KOPT-K1 (cell line): ENCODE measurements around the gene TLCD5.

Experiments used
- H3K27ac ChIP-seq: fragments of 200-600 bp; sonication (generic); 2 replicates; pipeline ENCODE4 v1.5.1; 2016; ENCODE audit warnings: antibody characterized with exemption, mild to moderate bottlenecking, low read depth, low read length; ENCODE audit not compliant: poor library complexity, severe bottlenecking
- H3K36me3 ChIP-seq: fragments of 200-600 bp; sonication (generic); 2 replicates; pipeline ENCODE4 v1.5.1; 2017; ENCODE audit warnings: antibody characterized with exemption, mild to moderate bottlenecking, low read length, moderate library complexity; ENCODE audit not compliant: insufficient read depth
- H3K9me3 ChIP-seq: fragments of 200-600 bp; sonication (generic); 2 replicates; pipeline ENCODE4 v1.5.1; 2017; ENCODE audit warnings: antibody characterized with exemption, low read length, mild to moderate bottlenecking; ENCODE audit not compliant: insufficient read depth, poor library complexity, severe bottlenecking

The TLCD5 gene

DNA sequence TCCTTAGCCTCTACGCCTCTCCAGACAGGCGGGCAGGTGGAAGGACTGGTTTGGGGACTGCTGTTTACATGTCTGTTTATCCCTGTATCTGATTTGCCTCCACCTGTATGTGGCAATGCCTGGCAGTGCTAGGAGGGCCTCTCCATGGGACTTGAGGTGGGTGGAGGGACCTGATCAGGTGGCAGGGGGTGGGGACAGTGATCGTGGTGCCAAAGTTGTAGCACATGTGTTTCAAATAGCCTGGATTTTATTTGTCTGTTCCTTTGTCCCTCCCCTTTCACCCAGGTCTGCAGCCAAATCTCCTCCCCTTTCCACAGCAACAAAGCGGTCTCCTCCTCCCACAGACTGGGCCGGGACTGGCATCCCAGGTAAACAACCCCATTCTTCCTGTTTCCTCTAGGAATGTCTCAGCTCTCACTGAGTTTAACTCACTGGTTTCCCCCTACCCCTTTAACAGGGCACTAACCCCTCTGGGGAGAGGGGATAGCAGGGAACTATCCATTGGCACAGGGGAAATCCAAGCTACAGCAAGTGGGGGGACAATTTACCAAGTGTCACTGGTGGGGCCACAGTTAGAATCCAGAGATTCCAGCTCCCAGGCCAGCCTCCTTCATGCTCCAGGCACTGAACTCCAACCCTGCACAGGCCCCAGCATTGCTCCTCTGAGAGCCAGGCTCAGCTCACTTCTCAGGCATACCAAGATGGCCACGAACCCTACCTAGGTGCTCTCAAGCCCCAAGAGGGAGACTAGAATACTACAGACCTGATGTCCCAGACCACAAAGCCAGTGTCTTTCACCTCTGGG lies 22.9 kb upstream of the TLCD5 start:
- Histone ChIP-seq H3K9me3 (no peaks in the 10 kb centered on the region), H3K36me3 (no peaks in the 10 kb centered on the region), H3K27ac (no peak overlapping the region)

- H3K9me3 ChIP-seq: no peaks in the 10 kb centered on the region
- H3K36me3 ChIP-seq: no peaks in the 10 kb centered on the region
- no peak overlapping the region for H3K27ac ChIP-seq
Measured at GRCh38 chr11:120303004-120303637, 22.0 kb upstream of the TLCD5 start.

DNA sequence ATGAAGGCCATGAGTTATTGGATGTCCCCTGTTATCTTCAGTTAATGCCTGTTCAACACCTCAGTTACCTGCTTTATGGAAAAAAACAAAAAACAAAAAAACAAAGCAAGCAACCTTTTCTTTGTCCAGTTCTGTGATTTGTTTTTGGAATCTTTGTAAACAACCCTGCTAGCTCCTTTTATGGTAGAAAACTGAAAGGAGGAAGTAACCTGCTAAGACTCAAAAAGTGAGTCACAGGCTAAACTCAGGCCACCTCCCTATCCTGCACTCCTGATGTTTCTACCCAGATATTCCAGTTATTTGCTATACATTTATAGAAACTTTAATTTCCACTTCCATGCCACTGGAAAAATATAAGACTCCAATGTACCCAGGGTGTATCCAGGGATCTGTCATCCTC lies 20.6 kb upstream of the TLCD5 start:
- no peak overlapping the region for H3K27ac ChIP-seq
- H3K36me3 ChIP-seq: no peaks in the 10 kb centered on the region
- H3K9me3 ChIP-seq: no peaks in the 10 kb centered on the region

GRCh38 chr11:120305286-120305685 lies 19.8 kb upstream of the TLCD5 start:
- no peak overlapping the region for H3K27ac ChIP-seq
- no peaks in the 10 kb centered on the region for H3K36me3 ChIP-seq
- no peaks in the 10 kb centered on the region for H3K9me3 ChIP-seq

DNA sequence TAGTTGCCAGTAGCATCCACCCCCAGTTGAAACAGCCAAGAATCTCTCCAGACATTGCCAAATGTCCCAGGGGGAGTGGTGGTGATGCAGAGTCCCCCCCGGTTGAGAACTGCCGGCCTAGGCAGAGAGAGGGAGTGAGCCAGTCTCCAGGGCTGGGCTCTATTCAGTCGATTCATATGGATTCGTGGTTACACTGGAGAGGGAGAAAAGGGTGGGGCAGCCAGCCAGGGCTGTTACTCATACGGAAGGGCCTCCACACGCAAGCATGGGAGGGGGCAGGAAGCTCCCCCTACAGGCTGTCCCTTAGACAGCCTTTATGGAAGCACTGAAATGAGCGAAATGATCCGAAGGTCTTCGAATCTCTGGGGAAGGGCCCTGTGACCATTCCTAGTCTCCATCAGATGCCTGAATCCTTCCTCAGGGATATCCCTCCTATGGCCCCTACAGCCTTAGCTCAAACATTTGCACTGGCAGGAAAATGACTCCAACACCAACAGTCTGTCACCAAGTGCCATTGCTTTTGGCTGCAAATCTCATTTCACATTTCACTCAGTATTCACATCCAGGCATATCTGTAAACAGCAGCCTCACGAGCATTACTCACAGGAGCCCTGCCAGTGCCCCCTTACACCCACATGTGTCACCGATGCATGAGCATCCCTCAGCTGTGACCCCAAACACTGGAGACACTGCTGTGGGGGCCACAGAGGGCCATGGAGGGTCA lies 18.4 kb upstream of the TLCD5 start:
- no peak overlapping the region for H3K27ac ChIP-seq

GRCh38 chr11:120307476-120307875 lies 17.6 kb upstream of the TLCD5 start:
- Histone ChIP-seq H3K36me3 (no peaks in the 10 kb centered on the region), H3K27ac (no peak overlapping the region), H3K9me3 (no peaks in the 10 kb centered on the region)

More for the DNA sequence above, 18.4 kb upstream of the TLCD5 start:
- Histone ChIP-seq H3K9me3 (no peaks in the 10 kb centered on the region), H3K36me3 (no peaks in the 10 kb centered on the region)

DNA sequence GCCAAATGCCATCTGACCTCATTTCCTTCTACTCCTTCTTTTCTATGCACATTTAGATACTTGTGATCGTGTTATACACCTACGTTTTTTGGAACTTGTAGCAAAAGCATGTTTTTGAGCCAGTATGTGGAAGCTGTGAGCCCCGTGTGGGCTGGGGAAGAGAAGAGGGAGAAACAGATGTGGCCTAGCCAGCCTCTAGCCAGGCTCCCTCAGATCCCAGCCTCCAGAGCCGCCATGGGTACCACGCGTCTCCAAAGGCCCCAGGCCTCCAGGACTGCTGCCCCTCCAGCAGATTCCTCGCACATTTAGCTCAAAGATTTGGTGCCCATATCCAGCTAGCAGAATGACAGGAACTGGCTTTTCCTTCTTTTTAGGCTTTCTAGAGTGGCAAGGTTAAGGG lies 17.0 kb upstream of the TLCD5 start:
- Histone ChIP-seq H3K36me3 (no peaks in the 10 kb centered on the region), H3K27ac (no peak overlapping the region), H3K9me3 (no peaks in the 10 kb centered on the region)

- Histone ChIP-seq H3K9me3 (no peaks in the 10 kb centered on the region), H3K27ac (no peak overlapping the region), H3K36me3 (no peaks in the 10 kb centered on the region)
Measured at GRCh38 chr11:120310870-120311269, 14.2 kb upstream of the TLCD5 start.

GRCh38 chr11:120314861-120315260 lies 10.2 kb upstream of the TLCD5 start:
- Histone ChIP-seq H3K27ac (no peak overlapping the region), H3K9me3 (no peaks in the 10 kb centered on the region), H3K36me3 (no peaks in the 10 kb centered on the region)

DNA sequence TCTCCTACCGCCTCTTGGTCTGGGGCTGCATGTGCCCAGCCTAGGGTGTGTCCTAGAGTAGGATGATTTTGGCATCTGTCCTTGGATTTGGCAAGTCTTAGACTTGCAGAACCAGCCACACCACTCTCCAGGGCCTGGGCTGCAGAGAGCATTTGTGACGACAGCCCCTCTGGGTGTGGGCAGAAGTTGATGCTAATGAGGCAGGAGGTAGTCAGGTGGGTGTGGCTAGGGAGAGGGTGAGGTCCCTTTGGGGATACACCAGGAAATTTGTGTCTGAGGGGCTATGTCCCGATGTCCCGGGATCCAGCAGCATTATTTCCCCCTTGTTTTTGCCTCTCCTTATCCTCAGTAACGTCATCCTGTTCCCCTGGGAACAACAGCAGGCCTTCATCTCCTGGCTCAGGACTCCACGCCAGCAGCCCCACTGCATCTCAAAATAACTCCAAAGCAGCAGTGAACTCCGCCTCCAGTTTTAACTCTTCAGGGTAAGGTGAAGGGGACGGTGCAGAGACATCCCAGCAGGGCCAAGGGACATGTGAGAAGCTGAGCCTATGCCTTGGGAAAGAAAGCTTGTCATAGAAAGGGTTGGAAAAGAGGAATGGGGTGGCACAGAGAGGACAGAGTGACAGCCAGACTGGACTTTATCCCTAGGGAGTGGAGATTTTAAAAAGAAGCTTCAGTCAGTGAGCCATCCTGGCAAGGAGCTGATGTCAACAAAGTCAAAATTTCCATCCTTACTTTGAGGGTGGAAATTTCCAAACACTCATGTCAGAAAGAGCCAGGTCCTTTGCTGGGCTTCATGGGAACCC lies 8.0 kb upstream of the TLCD5 start:
- H3K27ac ChIP-seq: no peak overlapping the region
- no peaks in the 10 kb centered on the region for H3K9me3 ChIP-seq
- no peaks in the 10 kb centered on the region for H3K36me3 ChIP-seq

GRCh38 chr11:120317689-120318480 lies 7.2 kb upstream of the TLCD5 start:
- no peaks in the 10 kb centered on the region for H3K9me3 ChIP-seq
- no peaks in the 10 kb centered on the region for H3K36me3 ChIP-seq
- H3K27ac ChIP-seq: no peak overlapping the region

GRCh38 chr11:120318906-120319305 lies 6.2 kb upstream of the TLCD5 start:
- no peaks in the 10 kb centered on the region for H3K9me3 ChIP-seq
- no peak overlapping the region for H3K27ac ChIP-seq
- H3K36me3 ChIP-seq: no peaks in the 10 kb centered on the region

DNA sequence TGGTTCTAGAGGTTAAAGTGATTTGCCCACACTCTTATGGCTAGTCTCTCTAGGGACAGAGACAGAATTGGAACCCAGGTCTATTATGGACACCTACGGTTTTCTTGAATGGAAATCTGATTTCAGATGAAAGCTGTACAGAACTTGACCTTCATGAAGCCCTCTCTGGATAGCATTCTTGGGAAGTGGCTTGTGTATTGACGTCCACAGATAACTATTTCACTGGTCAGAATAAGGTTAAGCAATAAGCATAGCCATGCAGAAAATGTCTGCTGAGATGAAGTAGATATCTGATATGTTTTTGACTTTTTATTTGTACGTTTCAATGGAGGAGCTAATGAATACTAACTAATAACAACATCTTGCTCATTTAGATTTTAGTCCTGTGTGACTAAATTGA lies 1.1 kb downstream of the TLCD5 start:
- Histone ChIP-seq H3K27ac (no peak overlapping the region), H3K9me3 (no peaks in the 10 kb centered on the region), H3K36me3 (no peaks in the 10 kb centered on the region)

- no peaks in the 10 kb centered on the region for H3K9me3 ChIP-seq
- H3K27ac ChIP-seq: no peak overlapping the region
- no peaks in the 10 kb centered on the region for H3K36me3 ChIP-seq
Measured at GRCh38 chr11:120326845-120327281, 1.8 kb downstream of the TLCD5 start.
